Lower lobe of right lung (tissue), 2 donors: ENCODE data around the gene SCYGR1. TPM values are rescaled to one million over a fixed set of nuclear protein-coding genes. Genes with fewer than 3 reads are reported as not detected.

Experiments used
- ATAC-seq, 2 donors: fragments of 200-7000 bp; cut with Tn5 transposase; one replicate each; pipeline ENCODE4 v1.9.1; 2020 to 2022; ENCODE audit warnings: mild to moderate bottlenecking in 2 of 2, moderate library complexity in 2 of 2
- DNase-seq: peaks from one replicate; pipeline ENCODE4 v3.0.0-alpha.2; 2020
- H3K27ac ChIP-seq: fragments of 200-600 bp; one replicate; pipeline ENCODE4 v1.8.0; 2022
- H3K27me3 ChIP-seq: fragments of 200-600 bp; one replicate; pipeline ENCODE4 v1.8.0; 2022; ENCODE audit warnings: low read depth
- H3K36me3 ChIP-seq: fragments of 200-600 bp; one replicate; pipeline ENCODE4 v1.8.0; 2022; ENCODE audit warnings: mild to moderate bottlenecking
- H3K4me1 ChIP-seq: fragments of 200-600 bp; one replicate; pipeline ENCODE4 v1.8.0; 2022
- H3K4me3 ChIP-seq: fragments of 200-600 bp; one replicate; pipeline ENCODE4 v1.8.0; 2022; ENCODE audit warnings: mild to moderate bottlenecking
- H3K9me3 ChIP-seq: fragments of 200-600 bp; one replicate; pipeline ENCODE4 v1.8.0; 2022
- CTCF ChIP-seq: fragments of 200-600 bp; IDR thresholded peaks from one replicate; pipeline ENCODE4 v1.8.0; 2022; ENCODE audit warnings: antibody characterized with exemption, mild to moderate bottlenecking
- intact Hi-C: fragments of 100-400 bp; cut with DNase I; formaldehyde crosslinking; loops from one replicate; pipeline ENCODE4 v1.11.0; 2022
- total RNA-seq: library from RNA; stranded (reverse); fragmentation: NEBNext Ultra II Directional; extraction: Animal tissue kit (Norgen Biotek cat#: 25700); gene quantifications from one replicate; pipeline ENCODE4 v1.2.1, GENCODE V29; 2021
- donor health status: DM: no; HTN: yes; CAD: no; lungs with severe emphysema.

The SCYGR1 gene
- total RNA-seq, 1 donor from 2014 or later: not detected

- H3K4me1 ChIP-seq: no peaks in the 10 kb centered on the region
- no peaks in the 10 kb centered on the region for H3K9me3 ChIP-seq
- TF ChIP-seq CTCF: no peak
- DNase-seq (no peak), ATAC-seq (no peak)
- intact Hi-C loops: no loop called here
- no peak overlapping the region for H3K4me3 ChIP-seq
- H3K36me3 ChIP-seq: peaks cover 48% of the 10 kb centered on the region
- no peak overlapping the region for H3K27ac ChIP-seq
- no peaks in the 10 kb centered on the region for H3K27me3 ChIP-seq
These were observed 27.4 kb downstream of the SCYGR1 start for GRCh38 chr2:227360351-227360750.

GRCh38 chr2:227351639-227352038, 36.1 kb downstream of the SCYGR1 start:
- ATAC-seq (no peak), DNase-seq (no peak)
- no peaks in the 10 kb centered on the region for H3K4me1 ChIP-seq
- peaks cover 50% of the 10 kb centered on the region for H3K36me3 ChIP-seq
- H3K4me3 ChIP-seq: no peak overlapping the region
- H3K27ac ChIP-seq: no peak overlapping the region
- intact Hi-C loops: no loop called here
- no peaks in the 10 kb centered on the region for H3K9me3 ChIP-seq
- no peaks in the 10 kb centered on the region for H3K27me3 ChIP-seq
- TF ChIP-seq CTCF: no peak

GRCh38 chr2:227349989-227350612, 37.6 kb downstream of the SCYGR1 start:
- no peaks in the 10 kb centered on the region for H3K4me1 ChIP-seq
- DNase-seq (no peak), ATAC-seq (no peak)
- no peak overlapping the region for H3K27ac ChIP-seq
- no peaks in the 10 kb centered on the region for H3K9me3 ChIP-seq
- intact Hi-C loops: no loop called here
- H3K4me3 ChIP-seq: no peak overlapping the region
- no peaks in the 10 kb centered on the region for H3K27me3 ChIP-seq
- H3K36me3 ChIP-seq: peaks cover 37% of the 10 kb centered on the region
- TF ChIP-seq CTCF: no peak

- Histone ChIP-seq H3K9me3 (no peaks in the 10 kb centered on the region), H3K27me3 (no peaks in the 10 kb centered on the region), H3K4me3 (no peak overlapping the region), H3K4me1 (no peaks in the 10 kb centered on the region), H3K27ac (no peak overlapping the region), H3K36me3 (peaks cover 28% of the 10 kb centered on the region)
- DNase-seq: no peak
- intact Hi-C loops: no loop called here
- TF ChIP-seq CTCF: no peak
- no peak for ATAC-seq
These were observed 39.4 kb downstream of the SCYGR1 start for GRCh38 chr2:227348324-227348723.

GRCh38 chr2:227347117-227347516, 40.6 kb downstream of the SCYGR1 start:
- Histone ChIP-seq H3K27me3 (no peaks in the 10 kb centered on the region), H3K27ac (no peak overlapping the region), H3K36me3 (peaks cover 32% of the 10 kb centered on the region), H3K4me1 (no peaks in the 10 kb centered on the region), H3K4me3 (no peak overlapping the region), H3K9me3 (no peaks in the 10 kb centered on the region)
- no peak for ATAC-seq
- no peak for DNase-seq
- intact Hi-C loops: no loop called here
- TF ChIP-seq CTCF: no peak
